GM21723 (cell line): ENCODE data around the gene MBOAT1.
A peak's percentile ranks its signal among the peaks of the same experiment; 100 is the strongest.

Experiments used
- ATAC-seq: cut with Tn5 transposase; IDR thresholded peaks from one replicate; pipeline ENCODE4 v1.9.1; 2021; ENCODE audit warnings: mild to moderate bottlenecking, moderate library complexity; ENCODE audit not compliant: unreplicated experiment

The MBOAT1 gene

GRCh38 chr6:20235041-20235440 is 22.8 kb upstream of the MBOAT1 start:
- no peak for ATAC-seq

DNA sequence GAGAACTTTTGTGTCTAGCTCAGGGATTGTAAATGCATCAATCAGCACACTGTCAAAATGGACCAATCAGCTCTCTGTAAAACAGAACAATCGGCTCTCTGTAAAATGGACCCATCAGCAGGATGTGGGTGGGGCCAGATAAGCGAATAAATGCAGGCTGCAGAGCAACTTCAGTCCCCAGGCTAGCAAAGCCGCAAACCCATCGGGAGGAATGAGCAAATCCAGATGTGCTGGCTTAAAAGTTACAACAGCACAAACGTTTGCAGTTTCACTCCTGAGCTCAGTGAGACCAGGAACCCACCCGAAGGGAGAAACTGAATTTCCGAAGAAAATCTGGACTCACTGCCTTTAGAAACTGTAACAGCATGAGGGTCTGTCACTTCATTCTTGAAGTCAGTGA is 21.9 kb upstream of the MBOAT1 start:
- no peak for ATAC-seq

- no peak for ATAC-seq
Measured at GRCh38 chr6:20233007-20233730, 20.9 kb upstream of the MBOAT1 start.

GRCh38 chr6:20232188-20232587 is 19.9 kb upstream of the MBOAT1 start:
- no peak for ATAC-seq

GRCh38 chr6:20230401-20231119 is 18.3 kb upstream of the MBOAT1 start:
- ATAC-seq = no peak

GRCh38 chr6:20229881-20230280 is 17.6 kb upstream of the MBOAT1 start:
- ATAC-seq = no peak

DNA sequence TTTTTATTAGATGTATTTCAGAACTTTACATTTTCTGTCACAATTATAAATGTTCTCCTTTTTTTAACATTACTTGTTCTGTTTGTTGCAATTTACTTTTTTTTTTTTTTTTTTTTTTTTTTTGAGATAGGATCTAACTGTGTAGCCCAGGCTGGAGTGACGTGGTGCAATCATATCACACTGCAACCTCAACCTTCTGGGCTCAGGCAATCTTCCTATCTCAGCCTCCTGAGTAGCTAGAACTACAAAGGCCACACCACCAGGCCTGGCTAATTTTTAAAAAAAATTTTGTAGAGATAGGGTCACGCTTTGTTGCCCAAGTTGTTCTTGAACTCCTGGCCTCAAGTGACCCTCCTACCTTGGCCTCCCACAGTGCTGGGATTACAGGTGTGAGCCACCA is 15.1 kb upstream of the MBOAT1 start:
- ATAC-seq = no peak

GRCh38 chr6:20223141-20223540 is 10.9 kb upstream of the MBOAT1 start:
- no peak for ATAC-seq

DNA sequence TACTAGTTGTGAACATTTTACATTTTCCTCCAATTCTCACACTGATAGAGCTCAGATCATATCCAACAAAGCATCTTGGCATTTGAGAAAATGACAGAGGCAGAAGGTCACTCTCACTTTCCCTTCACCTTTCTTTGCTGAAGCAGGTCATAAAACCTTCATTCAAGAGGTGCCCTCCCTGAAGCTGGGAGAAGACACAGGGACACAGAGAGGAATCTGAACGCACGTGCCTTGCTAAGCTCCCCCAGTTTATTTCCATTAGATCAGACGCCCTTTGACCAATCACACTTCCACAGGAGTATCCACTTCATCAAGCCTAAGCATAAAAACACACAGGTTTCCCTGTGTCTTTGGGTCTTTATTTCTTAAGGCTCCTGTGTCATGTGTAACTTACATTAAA is 9.2 kb upstream of the MBOAT1 start:
- ATAC-seq = no peak

DNA sequence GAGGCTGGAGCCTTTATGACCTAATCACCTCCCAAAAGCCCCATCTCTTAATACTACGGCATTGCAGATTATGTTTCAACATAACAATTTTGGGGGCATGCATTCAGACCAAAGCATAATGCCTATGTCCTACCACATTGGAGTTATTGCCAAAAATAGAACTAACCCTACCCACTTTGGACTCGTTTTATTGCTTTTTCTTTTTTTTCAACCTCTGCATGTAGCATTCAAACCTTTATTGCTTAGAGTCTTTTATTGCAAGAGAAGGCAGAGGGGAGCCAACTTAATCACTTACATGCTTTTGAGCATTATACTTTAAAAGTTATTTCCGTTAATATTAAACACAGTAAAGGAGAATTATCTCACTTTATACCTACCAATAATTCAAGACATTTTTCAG is 8.1 kb upstream of the MBOAT1 start:
- ATAC-seq = no peak

- ATAC-seq = no peak
Measured at GRCh38 chr6:20217891-20218290, 5.6 kb upstream of the MBOAT1 start.

- ATAC-seq = no peak
Measured at GRCh38 chr6:20217324-20217855, 5.1 kb upstream of the MBOAT1 start.

DNA sequence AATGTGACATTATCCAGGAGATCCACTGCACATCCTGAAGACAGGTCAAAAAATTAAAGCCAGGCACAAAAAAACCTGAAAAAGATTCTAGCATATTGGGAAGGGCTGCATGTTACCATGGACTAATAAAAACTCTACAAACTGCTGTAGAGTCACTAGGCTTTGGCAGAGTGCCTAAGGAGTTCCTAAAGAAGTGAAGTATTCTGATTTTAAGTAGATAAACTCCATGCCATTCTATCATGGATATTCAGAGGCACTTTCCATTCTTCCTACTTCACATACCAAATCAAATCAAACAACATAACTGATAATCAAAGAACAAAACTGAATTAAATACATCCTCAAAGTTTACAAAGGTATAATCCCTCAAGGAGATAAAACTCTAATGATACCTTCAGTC is 3.0 kb upstream of the MBOAT1 start:
- no peak for ATAC-seq

DNA sequence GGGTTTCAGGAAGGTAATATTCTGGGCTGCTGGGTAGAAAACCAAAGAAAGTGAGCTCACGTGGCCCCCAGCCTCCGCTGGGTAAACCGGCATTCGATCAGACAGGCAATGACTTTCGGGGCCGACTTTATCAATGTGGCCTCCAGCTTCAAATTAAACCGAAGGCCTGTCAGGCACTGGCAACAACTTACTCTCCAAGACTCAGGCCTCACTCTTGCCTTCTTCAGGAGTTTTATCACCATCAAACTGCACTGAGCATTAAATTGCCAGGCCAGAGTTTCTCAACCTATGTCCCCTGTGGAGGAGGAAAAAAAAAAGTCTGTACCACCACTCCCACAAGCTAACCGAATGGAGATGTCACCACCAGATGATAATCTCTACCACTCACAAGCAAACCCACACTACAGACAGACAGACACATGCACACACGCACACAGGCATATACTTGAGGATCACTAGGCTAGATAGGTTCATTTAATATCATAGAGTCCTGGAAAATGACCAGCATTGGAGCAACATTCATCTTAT is 1.1 kb upstream of the MBOAT1 start:
- no peak for ATAC-seq

DNA sequence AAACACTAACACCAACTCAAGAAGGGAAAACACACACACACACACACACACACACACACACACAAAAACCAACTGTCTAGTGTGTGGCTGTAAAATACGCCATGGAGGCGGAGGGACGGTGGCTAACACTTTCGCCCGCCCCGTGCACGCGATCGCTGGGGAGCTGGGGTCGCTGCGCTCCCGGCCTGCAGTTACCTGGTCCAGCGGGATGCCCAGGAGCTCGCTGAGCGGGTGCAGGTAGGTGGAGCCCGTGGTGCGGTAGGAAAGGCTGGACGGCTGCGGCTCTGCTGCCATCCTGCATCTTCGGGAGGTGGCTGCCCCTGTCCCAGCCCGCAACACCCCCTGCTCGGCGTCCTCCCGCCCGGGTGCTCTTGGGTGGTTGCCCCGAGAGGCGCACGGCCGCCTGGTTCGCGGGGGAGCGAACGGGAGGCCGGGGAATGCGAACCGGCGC is 303 bp downstream of the MBOAT1 start:
- peak; percentile 21 for ATAC-seq

- peak; percentile 28 for ATAC-seq
Measured at GRCh38 chr6:20211037-20211940, 980 bp downstream of the MBOAT1 start.

DNA sequence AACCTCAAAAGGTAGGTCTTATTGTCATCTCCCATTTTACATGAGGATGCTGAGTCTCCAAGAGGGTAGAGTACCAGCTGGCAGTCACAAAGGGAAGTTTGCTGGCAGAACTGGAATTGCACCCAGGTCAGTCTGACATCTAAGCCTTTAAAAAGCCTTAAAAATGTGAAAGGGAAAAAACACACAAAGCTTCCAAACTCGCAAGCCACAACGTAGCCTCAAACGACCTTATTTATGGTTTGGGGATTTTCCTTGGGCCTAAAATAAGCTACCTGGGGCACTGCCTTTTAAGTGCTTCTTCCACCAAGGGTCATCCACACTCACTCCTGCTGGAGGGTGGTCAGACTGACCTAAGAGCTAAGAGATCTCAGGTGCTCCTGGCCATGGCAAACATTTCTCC is 2.1 kb downstream of the MBOAT1 start:
- no peak for ATAC-seq

- no peak for ATAC-seq
Measured at GRCh38 chr6:20208687-20209378, 3.4 kb downstream of the MBOAT1 start.

DNA sequence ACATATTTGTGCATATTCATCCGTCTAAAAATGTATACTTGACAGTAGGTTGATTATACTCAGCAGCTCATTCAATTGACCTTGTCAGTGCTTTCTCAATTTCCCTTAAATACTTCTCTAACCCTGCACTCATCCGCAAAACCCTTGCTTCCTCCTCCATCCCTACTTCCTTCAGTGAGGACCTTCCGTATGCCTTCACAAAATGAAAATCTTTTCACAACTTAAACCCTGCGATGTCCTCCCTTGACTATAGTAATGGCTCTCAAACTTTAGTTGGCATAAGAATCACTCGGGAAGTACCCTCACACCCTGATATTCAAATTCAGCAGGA is 5.2 kb downstream of the MBOAT1 start:
- no peak for ATAC-seq

DNA sequence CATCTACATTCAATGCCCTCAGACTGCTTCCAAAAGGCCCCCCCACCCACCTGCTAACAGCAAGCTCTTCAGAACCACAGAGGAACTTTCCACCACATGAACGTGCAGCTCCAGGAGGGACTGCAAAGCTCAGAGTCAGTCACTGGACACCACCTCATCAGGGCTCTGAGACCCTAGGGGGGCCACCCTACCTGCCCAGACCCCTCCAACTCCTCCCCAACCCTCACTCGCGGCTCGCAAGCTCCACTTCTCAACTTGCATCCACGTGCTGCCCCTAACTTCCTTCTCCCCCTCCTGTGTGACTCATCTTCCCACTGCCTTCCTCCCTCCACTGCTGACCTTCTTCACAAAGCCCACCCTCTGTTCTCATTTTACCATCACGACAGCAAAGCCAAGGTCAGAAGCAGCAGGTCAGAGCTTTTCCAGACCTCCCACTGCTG is 6.5 kb downstream of the MBOAT1 start:
- ATAC-seq = no peak

- no peak for ATAC-seq
Measured at GRCh38 chr6:20204512-20204894, 7.8 kb downstream of the MBOAT1 start.
